HG03280 (cell line): ENCODE results near the gene CCDC80.
A peak's percentile ranks its signal among the peaks of the same experiment; 100 is the strongest.

ENCODE experiments used
- ATAC-seq: cut with Tn5 transposase; IDR thresholded peaks from one replicate; pipeline ENCODE4 v1.9.1; 2021; ENCODE audit warnings: mild to moderate bottlenecking, moderate library complexity; ENCODE audit not compliant: unreplicated experiment

Gene CCDC80

GRCh38 chr3:112633757-112634156 lies 7.2 kb downstream of the CCDC80 start:
- no peak for ATAC-seq

- no peak for ATAC-seq
Observed at GRCh38 chr3:112633191-112633590, 7.8 kb downstream of the CCDC80 start.

GRCh38 chr3:112632596-112632995 lies 8.3 kb downstream of the CCDC80 start:
- no peak for ATAC-seq

GRCh38 chr3:112631257-112631656 lies 9.7 kb downstream of the CCDC80 start:
- ATAC-seq, result no peak

- ATAC-seq, result no peak
Observed at GRCh38 chr3:112629425-112629824, 11.5 kb downstream of the CCDC80 start.

- ATAC-seq, result no peak
Observed at GRCh38 chr3:112627919-112628466, 12.9 kb downstream of the CCDC80 start.

GRCh38 chr3:112627419-112627818 lies 13.5 kb downstream of the CCDC80 start:
- ATAC-seq, result no peak

- no peak for ATAC-seq
Observed at GRCh38 chr3:112623717-112624116, 17.2 kb downstream of the CCDC80 start.

GRCh38 chr3:112623213-112623612 lies 17.7 kb downstream of the CCDC80 start:
- ATAC-seq, result no peak

- peak; percentile 45 for ATAC-seq
Observed at GRCh38 chr3:112619295-112619694, 21.6 kb downstream of the CCDC80 start.

- ATAC-seq, result no peak
Observed at GRCh38 chr3:112617285-112617684, 23.7 kb downstream of the CCDC80 start.

GRCh38 chr3:112615989-112616731 lies 24.8 kb downstream of the CCDC80 start:
- ATAC-seq, result no peak

GRCh38 chr3:112611752-112612515 lies 29.0 kb downstream of the CCDC80 start:
- ATAC-seq, result no peak

- no peak for ATAC-seq
Observed at GRCh38 chr3:112610121-112610520, 30.8 kb downstream of the CCDC80 start.

- no peak for ATAC-seq
Observed at GRCh38 chr3:112607863-112608262, 33.1 kb downstream of the CCDC80 start.

GRCh38 chr3:112606098-112606497 lies 34.8 kb downstream of the CCDC80 start:
- ATAC-seq, result no peak

- no peak for ATAC-seq
Observed at GRCh38 chr3:112605285-112605684, 35.7 kb downstream of the CCDC80 start.

- no peak for ATAC-seq
Observed at GRCh38 chr3:112604536-112604935, 36.4 kb downstream of the CCDC80 start.

GRCh38 chr3:112602217-112602838 lies 38.6 kb downstream of the CCDC80 start:
- peak; percentile 55 for ATAC-seq

- ATAC-seq, result no peak
Observed at GRCh38 chr3:112598731-112599130, 42.2 kb downstream of the CCDC80 start.

- no peak for ATAC-seq
Observed at GRCh38 chr3:112597945-112598344, 43.0 kb downstream of the CCDC80 start.

GRCh38 chr3:112594856-112595255 lies 46.1 kb downstream of the CCDC80 start:
- ATAC-seq, result no peak
